MM.1S (cell line): Measurements from ENCODE around the gene COL8A2.

Experiments
- DNase-seq: peaks from one replicate; pipeline ENCODE4 v3.0.0-alpha.2; 2015
- H2AFZ ChIP-seq: fragments of 300-600 bp; sonication (generic); 2 replicates; pipeline ENCODE4 v1.6.0; 2016; ENCODE audit warnings: antibody characterized with exemption, low read length
- H3F3A ChIP-seq: fragments of 300-600 bp; sonication (generic); 2 replicates; pipeline ENCODE4 v1.6.1; 2016; ENCODE audit warnings: mild to moderate bottlenecking, antibody characterized with exemption, low read length, moderate library complexity, mixed read lengths; ENCODE audit not compliant: insufficient read depth
- H3K27ac ChIP-seq: fragments of 300-600 bp; sonication (generic); 2 replicates; pipeline ENCODE4 v1.5.1; 2016; ENCODE audit warnings: mild to moderate bottlenecking, low read length
- H3K27me3 ChIP-seq: fragments of 300-600 bp; sonication (generic); replicated peaks from 2 replicates; pipeline ENCODE4 v1.6.0; 2016; ENCODE audit warnings: low read length; ENCODE audit not compliant: insufficient read depth
- H3K36me3 ChIP-seq: fragments of 300-600 bp; sonication (generic); replicated peaks from 2 replicates; pipeline ENCODE4 v1.6.1; 2016; ENCODE audit warnings: mild to moderate bottlenecking, low read length, mixed read lengths; ENCODE audit not compliant: insufficient read depth
- H3K4me1 ChIP-seq: fragments of 300-600 bp; sonication (generic); 2 replicates; pipeline ENCODE4 v1.6.1; 2016; ENCODE audit warnings: low read length, mixed read lengths
- H3K4me2 ChIP-seq: fragments of 300-600 bp; sonication (generic); 2 replicates; pipeline ENCODE4 v1.6.0; 2016; ENCODE audit warnings: low read depth, low read length
- H3K4me3 ChIP-seq: fragments of 300-600 bp; sonication (generic); 2 replicates; pipeline ENCODE4 v1.5.1; 2016; ENCODE audit warnings: low read length, mixed read lengths
- H3K79me2 ChIP-seq: fragments of 300-600 bp; sonication (generic); 2 replicates; pipeline ENCODE4 v1.6.1; 2016; ENCODE audit warnings: mixed run types, low read length, mixed read lengths
- H3K9ac ChIP-seq: fragments of 300-600 bp; sonication (generic); 2 replicates; pipeline ENCODE4 v1.6.1; 2016; ENCODE audit warnings: low read length, mixed read lengths
- H3K9me2 ChIP-seq: fragments of 300-600 bp; sonication (generic); replicated peaks from 2 replicates; pipeline ENCODE4 v1.6.1; 2016; ENCODE audit warnings: mild to moderate bottlenecking, low read length, mixed read lengths; ENCODE audit not compliant: insufficient read depth
- H3K9me3 ChIP-seq: fragments of 300-600 bp; sonication (generic); replicated peaks from 2 replicates; pipeline ENCODE4 v1.6.1; 2016; ENCODE audit warnings: mild to moderate bottlenecking, low read length, mixed read lengths; ENCODE audit not compliant: insufficient read depth
- H4K20me1 ChIP-seq: fragments of 300-600 bp; sonication (generic); 2 replicates; pipeline ENCODE4 v1.6.1; 2016; ENCODE audit warnings: mild to moderate bottlenecking, low read length, moderate library complexity, mixed read lengths; ENCODE audit not compliant: insufficient read depth
- CTCF ChIP-seq: fragments of 300-600 bp; sonication (generic); IDR thresholded peaks from 2 replicates; pipeline ENCODE4 v1.5.1; 2016; ENCODE audit warnings: antibody characterized with exemption, low read length, mixed read lengths
- EZH2 ChIP-seq: fragments of 300-600 bp; sonication (generic); optimal IDR thresholded peaks from 2 replicates; pipeline ENCODE3; 2017; ENCODE audit warnings: low read depth, mild to moderate bottlenecking, antibody characterized with exemption, low read length, mixed read lengths
- EZH2phosphoT487 ChIP-seq: fragments of 300-600 bp; sonication (generic); IDR thresholded peaks from 2 replicates; pipeline ENCODE4 v1.6.1; 2018; ENCODE audit warnings: antibody characterized with exemption, low read length

The COL8A2 gene

GRCh38 chr1:36098650-36099365 is 26.2 kb downstream of the COL8A2 start:
- no peaks in the 10 kb centered on the region for H3K27me3 ChIP-seq
- no peaks in the 10 kb centered on the region; the same call in 1 of the 2 replicates for H3F3A ChIP-seq
- no peak for DNase-seq
- H3K27ac ChIP-seq: no peak overlapping the region
- no peaks in the 10 kb centered on the region for H3K4me1 ChIP-seq
- H3K9me3 ChIP-seq: no peaks in the 10 kb centered on the region
- no peaks in the 10 kb centered on the region for H3K79me2 ChIP-seq
- no peak overlapping the region for H3K4me3 ChIP-seq
- H3K36me3 ChIP-seq: no peaks in the 10 kb centered on the region
- no peaks in the 10 kb centered on the region for H3K9me2 ChIP-seq
- H4K20me1 ChIP-seq: no peaks in the 10 kb centered on the region
- peak overlapping the region; percentile 93; the same call in 1 of the 2 replicates for H2AFZ ChIP-seq
- no peak overlapping the region for H3K4me2 ChIP-seq
- H3K9ac ChIP-seq: no peak overlapping the region
- TF ChIP-seq EZH2 (no peak), CTCF (no peak), EZH2phosphoT487 (no peak)

GRCh38 chr1:36097693-36098585 is 27.1 kb downstream of the COL8A2 start:
- no peak overlapping the region for H2AFZ ChIP-seq
- no peak for DNase-seq
- no peak overlapping the region for H3K4me3 ChIP-seq
- H3K9me3 ChIP-seq: no peaks in the 10 kb centered on the region
- H3K27me3 ChIP-seq: no peaks in the 10 kb centered on the region
- TF ChIP-seq EZH2 (no peak), EZH2phosphoT487 (no peak), CTCF (no peak)
- no peak overlapping the region for H3K4me2 ChIP-seq
- H4K20me1 ChIP-seq: no peaks in the 10 kb centered on the region
- H3K9me2 ChIP-seq: no peaks in the 10 kb centered on the region
- no peak overlapping the region for H3K27ac ChIP-seq
- H3F3A ChIP-seq: no peaks in the 10 kb centered on the region; the same call in 1 of the 2 replicates
- no peaks in the 10 kb centered on the region for H3K36me3 ChIP-seq
- no peak overlapping the region for H3K9ac ChIP-seq
- no peaks in the 10 kb centered on the region for H3K4me1 ChIP-seq
- no peaks in the 10 kb centered on the region for H3K79me2 ChIP-seq

- H3K27me3 ChIP-seq: no peaks in the 10 kb centered on the region
- H3K9me2 ChIP-seq: no peaks in the 10 kb centered on the region
- H4K20me1 ChIP-seq: no peaks in the 10 kb centered on the region
- peaks cover 2% of the 10 kb centered on the region; the same call in 1 of the 2 replicates for H3K79me2 ChIP-seq
- no peaks in the 10 kb centered on the region for H3K4me1 ChIP-seq
- H3K4me2 ChIP-seq: no peak overlapping the region
- no peaks in the 10 kb centered on the region; the same call in 1 of the 2 replicates for H3F3A ChIP-seq
- TF ChIP-seq EZH2 (no peak), EZH2phosphoT487 (no peak), CTCF (no peak; the same call in 1 of the 2 replicates)
- no peak overlapping the region for H3K27ac ChIP-seq
- no peak overlapping the region for H2AFZ ChIP-seq
- no peaks in the 10 kb centered on the region for H3K9me3 ChIP-seq
- H3K36me3 ChIP-seq: no peaks in the 10 kb centered on the region
- H3K9ac ChIP-seq: no peak overlapping the region
- H3K4me3 ChIP-seq: no peak overlapping the region
- no peak for DNase-seq
Observed at GRCh38 chr1:36096500-36097432, 28.3 kb downstream of the COL8A2 start.
